NCI-H1417 treated with DMSO at 0.1 percent for 48 hours (cell line): ENCODE data around the gene ANKRD29.
"Not testable (repeated sequence)": the region's sequence is repeated elsewhere in the genome, so short reads cannot be mapped to it uniquely, and the experiment has no call there.

Experiments
- DNase-seq: peaks from one replicate; lab custom pipeline; 2025; lab: John Stamatoyannopoulos, UW

The ANKRD29 gene

GRCh38 chr18:23583071-23583865 lies 79.4 kb downstream of the ANKRD29 start:
- DNase-seq = no peak

GRCh38 chr18:23580677-23581367 lies 81.9 kb downstream of the ANKRD29 start:
- no peak for DNase-seq

- no peak for DNase-seq
These were observed 83.6 kb downstream of the ANKRD29 start for GRCh38 chr18:23578891-23579653.

- no peak for DNase-seq
These were observed 84.5 kb downstream of the ANKRD29 start for GRCh38 chr18:23578067-23578701.

- not testable (repeated sequence) for DNase-seq
These were observed 85.2 kb downstream of the ANKRD29 start for GRCh38 chr18:23577521-23577920.

GRCh38 chr18:23575309-23575651 lies 87.4 kb downstream of the ANKRD29 start:
- DNase-seq = no peak

- no peak for DNase-seq
These were observed 88.0 kb downstream of the ANKRD29 start for GRCh38 chr18:23574611-23575308.

- DNase-seq = no peak
These were observed 88.9 kb downstream of the ANKRD29 start for GRCh38 chr18:23573626-23574431.

- DNase-seq = no peak
These were observed 89.7 kb downstream of the ANKRD29 start for GRCh38 chr18:23573020-23573419.

- DNase-seq = no peak
These were observed 90.1 kb downstream of the ANKRD29 start for GRCh38 chr18:23572570-23572969.

- no peak for DNase-seq
These were observed 90.7 kb downstream of the ANKRD29 start for GRCh38 chr18:23572012-23572411.

GRCh38 chr18:23570912-23571504 lies 91.7 kb downstream of the ANKRD29 start:
- no peak for DNase-seq

GRCh38 chr18:23569299-23570063 lies 93.2 kb downstream of the ANKRD29 start:
- no peak for DNase-seq

- no peak for DNase-seq
These were observed 94.2 kb downstream of the ANKRD29 start for GRCh38 chr18:23568281-23569138.

- no peak for DNase-seq
These were observed 95.0 kb downstream of the ANKRD29 start for GRCh38 chr18:23567671-23568070.

GRCh38 chr18:23565916-23566547 lies 96.7 kb downstream of the ANKRD29 start:
- no peak for DNase-seq

GRCh38 chr18:23563377-23564043 lies 99.2 kb downstream of the ANKRD29 start:
- DNase-seq = no peak

- DNase-seq = no peak
These were observed 102.5 kb downstream of the ANKRD29 start for GRCh38 chr18:23560186-23560585.
